Calu3 (cell line): Measurements from ENCODE around the gene MYO10. TPM values are rescaled to one million over a fixed set of nuclear protein-coding genes. Genes with fewer than 3 reads are reported as not detected.
"Not testable (repeated sequence)": the region's sequence is repeated elsewhere in the genome, so short reads cannot be mapped to it uniquely, and the experiment has no call there.

Experiments
- BruUV-seq: library from RNA; stranded (reverse); fragments of 400-500 nt; replicated peaks from 2 replicates; lab custom pipeline; 2021; lab: Mats Ljungman, UMichigan
- CTCF ChIA-PET: fragments of 300-600 bp; sonication (Branson Sonifier 250); formaldehyde crosslinking; loops from one replicate; lab custom pipeline; 2022; ENCODE audit warnings: antibody characterized with exemption; lab: Charles Lee
- DNase-seq: peaks from one replicate; pipeline ENCODE4 v3.0.0; 2022
- H3K27ac Mint-ChIP-seq: one replicate; pipeline ENCODE4 v1.8.0; 2022; ENCODE audit warnings: mixed read lengths; ENCODE audit not compliant: unreplicated experiment
- H3K27me3 Mint-ChIP-seq: one replicate; pipeline ENCODE4 v1.8.0; 2022; ENCODE audit warnings: mixed read lengths; ENCODE audit not compliant: unreplicated experiment
- H3K36me3 Mint-ChIP-seq: one replicate; pipeline ENCODE4 v1.8.0; 2022; ENCODE audit warnings: mild to moderate bottlenecking, moderate library complexity, mixed read lengths; ENCODE audit not compliant: insufficient read depth, unreplicated experiment
- H3K4me1 Mint-ChIP-seq: one replicate; pipeline ENCODE4 v1.8.0; 2022; ENCODE audit warnings: mild to moderate bottlenecking, low read depth, mixed read lengths; ENCODE audit not compliant: unreplicated experiment
- H3K4me3 Mint-ChIP-seq: one replicate; pipeline ENCODE4 v1.8.0; 2022; ENCODE audit warnings: mild to moderate bottlenecking, low read depth, moderate library complexity, mixed read lengths; ENCODE audit not compliant: unreplicated experiment
- H3K9me3 Mint-ChIP-seq: one replicate; pipeline ENCODE4 v1.8.0; 2022; ENCODE audit warnings: low read depth, mixed read lengths; ENCODE audit not compliant: unreplicated experiment
- intact Hi-C: fragments of 100-400 bp; cut with micrococcal nuclease; formaldehyde crosslinking; loops from one replicate; pipeline ENCODE4 v1.10.0; 2022; ENCODE audit not compliant: unreplicated experiment
- total RNA-seq: library from RNA; stranded (reverse); gene quantifications from 2 replicates; pipeline ENCODE4 v1.2.3, GENCODE V29; 2022
- TF ChIP-seq, protein P1 (sequence below): fragments of 200-600 bp; IDR thresholded peaks from one replicate; pipeline ENCODE4 v1.8.0; 2022; ENCODE audit warnings: antibody characterized with exemption; ENCODE audit not compliant: unreplicated experiment

MYO10 gene
- total RNA-seq, 1 experiment from 2014 or later = 101 TPM

DNA sequence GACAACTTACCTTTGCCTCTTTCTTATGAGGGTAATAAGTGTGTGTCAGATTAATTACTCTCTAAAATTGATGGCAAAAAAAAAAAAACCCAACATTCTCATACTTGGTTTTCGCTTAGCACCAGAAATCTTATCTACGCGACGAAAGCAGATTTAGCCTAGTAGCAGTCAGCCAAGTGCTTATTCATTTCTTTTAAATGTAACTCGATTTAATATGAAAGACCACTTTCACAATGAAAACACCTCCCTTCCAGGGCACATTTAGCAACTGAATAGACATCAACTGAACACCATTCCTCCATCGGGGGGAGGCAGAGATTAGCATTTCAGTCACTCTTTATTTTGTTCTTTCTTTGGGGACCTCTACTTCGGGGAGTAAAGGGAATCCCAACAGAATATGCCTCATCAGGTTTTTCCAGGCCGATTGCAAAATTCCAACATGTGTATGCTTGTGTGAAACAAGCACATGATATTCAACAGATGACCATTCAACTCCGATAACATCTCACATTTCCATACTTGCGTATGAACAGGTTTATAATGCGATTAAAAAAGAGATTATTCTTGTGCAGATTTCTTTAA lies 195.2 kb downstream of the MYO10 start:
- peaks cover 6% of the 10 kb centered on the region for H3K4me1 Mint-ChIP-seq
- H3K36me3 Mint-ChIP-seq = peaks cover 49% of the 10 kb centered on the region
- TF ChIP-seq, protein P1, sequence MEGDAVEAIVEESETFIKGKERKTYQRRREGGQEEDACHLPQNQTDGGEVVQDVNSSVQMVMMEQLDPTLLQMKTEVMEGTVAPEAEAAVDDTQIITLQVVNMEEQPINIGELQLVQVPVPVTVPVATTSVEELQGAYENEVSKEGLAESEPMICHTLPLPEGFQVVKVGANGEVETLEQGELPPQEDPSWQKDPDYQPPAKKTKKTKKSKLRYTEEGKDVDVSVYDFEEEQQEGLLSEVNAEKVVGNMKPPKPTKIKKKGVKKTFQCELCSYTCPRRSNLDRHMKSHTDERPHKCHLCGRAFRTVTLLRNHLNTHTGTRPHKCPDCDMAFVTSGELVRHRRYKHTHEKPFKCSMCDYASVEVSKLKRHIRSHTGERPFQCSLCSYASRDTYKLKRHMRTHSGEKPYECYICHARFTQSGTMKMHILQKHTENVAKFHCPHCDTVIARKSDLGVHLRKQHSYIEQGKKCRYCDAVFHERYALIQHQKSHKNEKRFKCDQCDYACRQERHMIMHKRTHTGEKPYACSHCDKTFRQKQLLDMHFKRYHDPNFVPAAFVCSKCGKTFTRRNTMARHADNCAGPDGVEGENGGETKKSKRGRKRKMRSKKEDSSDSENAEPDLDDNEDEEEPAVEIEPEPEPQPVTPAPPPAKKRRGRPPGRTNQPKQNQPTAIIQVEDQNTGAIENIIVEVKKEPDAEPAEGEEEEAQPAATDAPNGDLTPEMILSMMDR = no peak
- BruUV-seq = no TSS peak
- CTCF ChIA-PET = no interaction called here
- no peaks in the 10 kb centered on the region for H3K27me3 Mint-ChIP-seq
- intact Hi-C loops = no loop called here
- no peak for DNase-seq
- H3K27ac Mint-ChIP-seq = no peak overlapping the region
- H3K4me3 Mint-ChIP-seq = no peak overlapping the region
- H3K9me3 Mint-ChIP-seq = no peaks in the 10 kb centered on the region

DNA sequence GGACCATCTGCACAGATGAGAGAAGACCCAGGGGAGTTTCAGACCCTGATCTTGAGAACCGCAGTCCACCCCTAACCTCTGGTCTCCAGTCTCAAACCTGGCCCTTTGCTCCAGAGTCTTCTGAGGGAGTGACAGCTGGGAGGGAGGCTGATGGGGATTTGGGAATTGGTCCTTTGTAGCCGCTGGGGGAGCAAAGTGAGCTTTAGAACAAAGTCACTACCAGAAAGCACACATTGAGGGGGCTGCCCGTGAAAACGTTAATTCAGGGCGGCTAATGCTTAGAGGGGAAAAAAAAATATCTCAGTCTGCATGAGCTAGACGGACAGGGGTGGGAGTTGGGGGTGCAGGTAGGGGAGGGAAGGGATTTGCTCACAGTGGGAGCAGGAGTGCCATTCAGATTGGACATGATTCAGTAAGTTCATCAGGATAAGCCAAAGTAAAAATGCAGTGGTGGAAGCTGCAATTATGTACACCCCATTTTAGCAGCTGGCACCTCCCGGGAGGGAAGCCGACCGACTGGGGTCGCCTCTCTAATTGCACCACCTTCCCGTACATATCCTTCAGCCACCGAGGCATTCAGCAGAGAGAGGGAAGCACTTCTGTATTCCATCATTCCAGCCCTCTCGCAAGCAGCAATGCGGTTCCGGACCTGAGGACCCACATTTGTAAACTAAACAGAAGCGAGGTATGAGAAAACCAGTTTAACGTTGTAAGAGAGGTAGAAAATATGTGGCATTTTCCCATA lies 195.8 kb downstream of the MYO10 start:
- no peaks in the 10 kb centered on the region for H3K9me3 Mint-ChIP-seq
- intact Hi-C loops = no loop called here
- peaks cover 13% of the 10 kb centered on the region for H3K4me1 Mint-ChIP-seq
- no peak overlapping the region for H3K27ac Mint-ChIP-seq
- H3K36me3 Mint-ChIP-seq = peaks cover 56% of the 10 kb centered on the region
- no peak for DNase-seq
- H3K27me3 Mint-ChIP-seq = no peaks in the 10 kb centered on the region
- no peak overlapping the region for H3K4me3 Mint-ChIP-seq
- BruUV-seq = no TSS peak
- CTCF ChIA-PET = interaction anchor here (0.7 kb wide), 1 partner anchor 25 kb away, joined by 3 read pairs; no protein-coding TSS in a partner anchor
- TF ChIP-seq, protein P1 = no peak

DNA sequence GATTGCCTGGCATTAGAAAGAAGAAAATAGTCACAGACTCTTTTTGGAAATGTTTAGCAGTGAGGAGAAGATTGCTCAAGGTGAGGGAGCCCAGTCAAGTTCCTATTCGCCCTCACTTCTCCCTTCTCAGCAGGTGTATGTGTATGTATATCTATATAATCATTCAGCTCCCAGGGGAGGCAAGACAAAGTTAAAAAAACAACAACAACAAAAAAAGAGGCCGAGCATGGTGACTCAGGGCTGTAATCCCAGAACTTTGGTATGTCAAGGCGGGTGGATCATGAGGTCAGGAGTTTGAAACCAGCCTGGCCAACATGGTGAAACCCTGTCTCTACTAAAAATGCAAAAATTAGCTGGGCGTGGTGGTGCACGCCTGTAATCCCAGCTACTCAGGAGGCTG lies 197.7 kb downstream of the MYO10 start:
- not testable (repeated sequence) for BruUV-seq, H3K9me3 Mint-ChIP-seq, H3K27me3 Mint-ChIP-seq, DNase-seq
- Mint-ChIP-seq H3K4me3 (peak overlapping the region; percentile 75), H3K27ac (peak overlapping the region; percentile 100), H3K36me3 (peaks cover 70% of the 10 kb centered on the region), H3K4me1 (peaks cover 30% of the 10 kb centered on the region)
- CTCF ChIA-PET = interaction anchor here (0.7 to 1.4 kb wide), 3 partner anchors 10 to 440 kb away, joined by 3 to 10 read pairs (median 3); no protein-coding TSS in a partner anchor
- intact Hi-C loops = loop anchor here (1.0 to 5.0 kb wide), 2 partner anchors 48 to 154 kb away; no protein-coding TSS in a partner anchor

DNA sequence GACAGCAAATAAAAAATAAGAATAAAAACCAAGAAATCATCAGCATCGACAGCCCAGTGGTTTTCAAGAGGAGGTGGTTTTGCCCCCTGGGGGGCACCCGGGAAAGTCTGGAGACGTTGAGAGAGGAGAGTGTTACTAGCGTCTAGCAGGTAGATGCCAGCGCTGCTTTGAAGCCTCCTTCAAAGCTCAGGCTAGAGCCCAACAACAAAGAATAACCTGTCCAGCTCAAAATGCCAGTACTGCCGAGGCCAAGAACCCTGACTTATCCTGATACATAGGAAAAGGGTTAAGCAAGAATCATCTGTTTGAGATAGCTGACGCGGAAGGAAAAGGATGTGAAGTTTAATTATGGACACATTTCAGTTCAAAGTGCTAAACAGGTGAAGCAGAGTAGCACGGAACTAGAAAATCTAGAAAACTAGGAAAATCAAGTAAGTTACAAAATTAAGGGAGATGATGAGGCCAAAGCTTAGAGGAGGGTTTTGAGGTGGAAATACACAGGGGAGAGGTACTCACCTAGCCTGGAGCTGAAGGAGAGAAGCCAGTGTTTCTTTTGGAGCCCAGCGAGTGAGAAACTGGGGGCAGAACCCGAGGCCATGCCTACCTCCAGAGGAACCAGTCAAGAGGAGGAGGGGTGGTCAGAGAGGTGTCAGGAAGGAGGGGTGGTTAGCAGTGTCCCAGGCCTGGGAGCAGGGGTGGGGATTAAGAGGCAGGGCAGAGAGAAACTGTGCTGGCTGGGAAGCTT lies 198.3 kb downstream of the MYO10 start:
- intact Hi-C loops = loop anchor here (1.0 to 5.0 kb wide), 2 partner anchors 47 to 155 kb away; no protein-coding TSS in a partner anchor
- Mint-ChIP-seq H3K9me3 (no peaks in the 10 kb centered on the region), H3K4me3 (peak overlapping the region; percentile 75), H3K36me3 (peaks cover 73% of the 10 kb centered on the region), H3K27me3 (no peaks in the 10 kb centered on the region), H3K4me1 (peaks cover 31% of the 10 kb centered on the region), H3K27ac (peak overlapping the region; percentile 100)
- TF ChIP-seq, protein P1 = no peak
- BruUV-seq = no TSS peak
- peak; percentile 78 for DNase-seq
- CTCF ChIA-PET = interaction anchor here (0.7 to 1.4 kb wide), 2 partner anchors 20 to 440 kb away, joined by 3 to 10 read pairs; no protein-coding TSS in a partner anchor
